Measurements from ENCODE around the gene TUBB4B. TPM values are rescaled to one million over a fixed set of nuclear protein-coding genes. Genes with fewer than 3 reads are reported as not detected.
A peak's percentile ranks its signal among the peaks of the same experiment; 100 is the strongest.

The TUBB4B gene
- total RNA-seq, 5 donors from 2014 or later (not counting 1 experiment from before 2014, with no cell fraction given), result 50.6 to 118 (median 95.3) TPM

DNA sequence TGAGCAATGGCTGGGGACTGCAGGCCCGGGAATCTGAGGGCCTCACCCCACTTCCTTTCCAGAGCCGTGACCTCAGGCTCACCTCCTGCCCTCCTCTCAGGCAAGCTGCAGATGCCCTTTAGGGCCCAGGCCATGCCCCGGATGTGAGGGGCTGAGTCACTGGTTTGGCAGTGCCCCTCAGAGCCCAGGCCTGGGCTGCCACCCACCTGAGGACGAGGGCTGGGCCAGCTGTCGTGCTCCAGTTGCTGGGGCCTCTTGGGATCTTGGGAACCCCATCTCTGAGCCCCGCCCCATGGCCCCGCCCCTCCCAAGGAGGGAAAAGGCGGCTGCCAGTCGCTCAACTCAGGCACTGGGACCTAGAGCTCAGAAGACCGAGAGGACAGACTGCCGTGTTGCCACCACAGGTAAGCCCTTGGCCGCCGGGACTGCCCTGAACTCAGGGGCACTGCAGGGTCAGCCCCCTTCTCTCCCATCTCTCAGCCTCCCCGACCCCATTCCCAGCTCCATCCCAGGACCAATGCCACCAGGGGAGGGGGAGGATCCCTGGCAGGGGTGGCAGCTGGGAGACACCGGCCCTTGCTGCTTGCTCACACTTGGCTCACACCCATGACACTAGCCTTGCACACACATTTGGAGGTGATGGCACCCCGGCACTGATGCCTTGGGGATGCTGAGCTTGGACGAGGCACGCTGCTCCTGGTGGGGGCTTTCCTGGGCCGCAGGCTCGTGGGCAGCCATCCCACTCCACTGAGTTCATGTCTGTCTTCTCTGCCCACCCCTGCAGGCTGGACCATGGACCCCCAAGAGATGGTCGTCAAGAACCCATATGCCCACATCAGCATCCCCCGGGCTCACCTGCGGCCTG is 16.0 kb upstream of the TUBB4B start, which contains the start of gene CYSRT1:
Gene CYSRT1, plus strand, starts transcription at position 345 of the 865 bp plus-strand sequence. Its CDS starts 448 bp downstream, at position 793.
- DNase-seq, result no peak
- ATAC-seq (replicated peaks in 1 of 4), result no peak
- Mint-ChIP-seq H3K27ac (peak within 1 kb of the TSS; percentile 67 to 80), H3K36me3 (no peaks in the 10 kb centered on the region), H3K27me3 (peaks cover 4 to 6% of the 10 kb centered on the region in 2 donors), H3K9me3 (no peaks in the 10 kb centered on the region), H3K4me1 (peaks cover 6 to 8% (median 7%) of the 10 kb centered on the region in 3 donors), H3K4me3 (peak within 1 kb of the TSS; percentile 71 to 80 (median 79))
- 71% methylated on average over 14 of the region's 23 CpGs for WGBS (ENCODE audit: insufficient coverage)
- ChIA-PET POLR2A (interaction anchor here in 1 of 2 donors (1.2 kb wide), 1 partner anchor 16 kb away, joined by 4 read pairs; the partner anchor contains the start of gene TUBB4B), CTCF (interaction anchor here in 1 of 2 donors (1.1 kb wide), 1 partner anchor 129 kb away, joined by 4 read pairs; no protein-coding TSS in a partner anchor)
- peak within 1 kb of the TSS; percentile 71 to 79 for H3K4me3 ChIP-seq (ENCODE audit: control insufficient read depth in 1 of 2, extremely low read depth in 1 of 2, low read length in 1 of 2)
- H3K27ac ChIP-seq (ENCODE audit: low read length), result peak within 1 kb of the TSS; percentile 83
- no peaks in the 10 kb centered on the region for H3K9me3 ChIP-seq
- H3K36me3 ChIP-seq (ENCODE audit: control insufficient read depth in 2 of 2, extremely low read depth in 1 of 2, insufficient read depth in 1 of 2, low read length in 1 of 2), result no peaks in the 10 kb centered on the region
- H3K27me3 ChIP-seq (replicated peaks in 1 of 2; ENCODE audit: control insufficient read depth in 2 of 2, extremely low read depth in 1 of 2, insufficient read depth in 2 of 2, low read length in 1 of 2), result peaks cover 0 to 42% of the 10 kb centered on the region in 2 experiments
- peaks cover 2 to 37% of the 10 kb centered on the region in 2 experiments for H3K4me1 ChIP-seq (ENCODE audit: control insufficient read depth in 1 of 2, extremely low read depth in 1 of 2, insufficient read depth in 2 of 2, low read length in 2 of 2)

DNA sequence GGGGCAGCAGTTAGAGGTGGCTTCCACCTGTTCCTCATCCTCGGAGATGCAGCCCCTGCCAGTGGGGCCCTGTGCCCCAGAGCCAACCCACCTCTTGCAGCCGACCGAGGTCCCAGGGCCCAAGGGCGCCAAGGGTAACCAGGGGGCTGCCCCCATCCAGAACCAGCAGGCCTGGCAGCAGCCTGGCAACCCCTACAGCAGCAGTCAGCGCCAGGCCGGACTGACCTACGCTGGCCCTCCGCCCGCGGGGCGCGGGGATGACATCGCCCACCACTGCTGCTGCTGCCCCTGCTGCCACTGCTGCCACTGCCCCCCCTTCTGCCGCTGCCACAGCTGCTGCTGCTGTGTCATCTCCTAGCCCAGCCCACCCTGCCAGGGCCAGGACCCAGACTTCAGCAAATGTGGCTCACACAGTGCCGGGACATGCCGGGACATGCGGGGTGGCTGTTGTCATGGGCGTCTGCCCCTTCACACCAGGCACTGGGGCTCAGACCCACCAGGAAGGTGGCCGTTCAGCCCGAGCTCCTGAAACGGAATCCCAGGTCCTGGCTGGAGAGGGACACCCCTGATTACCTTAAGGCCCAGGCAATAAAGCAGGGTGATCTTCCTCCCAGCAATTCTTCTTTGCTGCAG is 15.3 kb upstream of the TUBB4B start:
- no peak for DNase-seq
- 85% methylated on average over 19 of the region's 21 CpGs for WGBS (ENCODE audit: insufficient coverage)
- Histone ChIP-seq H3K27ac (ENCODE audit: low read length) (no peak overlapping the region), H3K4me3 (ENCODE audit: control insufficient read depth in 1 of 2, extremely low read depth in 1 of 2, low read length in 1 of 2) (no peak overlapping the region), H3K36me3 (ENCODE audit: control insufficient read depth in 2 of 2, extremely low read depth in 1 of 2, insufficient read depth in 1 of 2, low read length in 1 of 2) (no peaks in the 10 kb centered on the region), H3K27me3 (replicated peaks in 1 of 2; ENCODE audit: control insufficient read depth in 2 of 2, extremely low read depth in 1 of 2, insufficient read depth in 2 of 2, low read length in 1 of 2) (peaks cover 0 to 45% of the 10 kb centered on the region in 2 experiments), H3K9me3 (no peaks in the 10 kb centered on the region), H3K4me1 (ENCODE audit: control insufficient read depth in 1 of 2, extremely low read depth in 1 of 2, insufficient read depth in 2 of 2, low read length in 2 of 2) (peaks cover 2 to 37% of the 10 kb centered on the region in 2 experiments)
- Mint-ChIP-seq H3K36me3 (no peaks in the 10 kb centered on the region), H3K9me3 (no peaks in the 10 kb centered on the region), H3K27me3 (peaks cover 4 to 6% of the 10 kb centered on the region in 2 donors), H3K4me1 (peaks cover 6 to 8% (median 7%) of the 10 kb centered on the region in 3 donors), H3K27ac (no peak overlapping the region), H3K4me3 (no peak overlapping the region)
- POLR2A ChIA-PET, result interaction anchor here in 1 of 2 donors (0.5 to 1.2 kb wide), 2 partner anchors 15 to 175 kb away, joined by 4 to 7 read pairs; partner anchors contain the start of gene TUBB4B
- no peak for ATAC-seq (replicated peaks in 1 of 4)
- CTCF ChIA-PET, result interaction anchor here in 1 of 2 donors (1.1 to 2.5 kb wide), 2 partner anchors 130 to 179 kb away, joined by 4 to 7 read pairs; no protein-coding TSS in a partner anchor

DNA sequence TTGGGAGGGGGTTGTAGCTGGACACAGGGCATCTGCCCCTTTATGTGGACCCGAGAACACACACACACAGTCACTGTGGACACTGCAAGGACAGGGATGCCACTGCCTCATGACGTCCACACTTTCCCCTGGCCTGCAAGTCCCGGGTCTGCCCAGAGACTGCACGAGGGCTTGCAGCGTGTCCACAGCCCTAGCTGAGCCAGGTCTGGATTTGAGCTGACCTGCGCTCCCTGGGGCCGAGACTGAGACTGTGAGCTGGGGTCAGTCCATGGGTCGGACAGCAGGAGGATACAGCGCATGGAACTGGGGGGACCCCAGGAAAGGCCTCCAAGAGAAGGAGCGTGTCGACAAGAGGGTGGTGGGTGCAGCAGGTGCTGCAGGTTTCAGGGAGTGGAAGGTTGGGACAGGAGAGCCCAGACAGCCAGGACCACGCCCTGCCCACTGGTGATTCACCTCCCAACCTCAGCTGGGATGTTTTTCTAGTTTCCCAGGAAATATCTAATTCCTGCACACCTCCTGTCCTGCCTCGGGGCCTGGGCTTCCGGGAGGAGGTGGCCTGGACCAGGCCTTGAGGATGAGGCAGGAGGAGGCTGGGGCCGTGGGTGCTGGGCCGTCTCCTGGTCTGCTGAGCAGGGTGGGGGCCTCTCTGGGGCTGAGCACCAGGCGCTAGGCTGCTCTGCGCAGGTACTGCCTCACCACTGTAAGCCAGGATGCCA is 14.6 kb upstream of the TUBB4B start:
- ChIA-PET CTCF (interaction anchor here in 1 of 2 donors (2.5 kb wide), 1 partner anchor 180 kb away, joined by 7 read pairs; no protein-coding TSS in a partner anchor), POLR2A (no interaction called here)
- WGBS (ENCODE audit: insufficient coverage), result 84% methylated on average over 18 of the region's 18 CpGs
- Histone ChIP-seq H3K27me3 (replicated peaks in 1 of 2; ENCODE audit: control insufficient read depth in 2 of 2, extremely low read depth in 1 of 2, insufficient read depth in 2 of 2, low read length in 1 of 2) (peaks cover 0 to 50% of the 10 kb centered on the region in 2 experiments), H3K27ac (ENCODE audit: low read length) (no peak overlapping the region), H3K36me3 (ENCODE audit: control insufficient read depth in 2 of 2, extremely low read depth in 1 of 2, insufficient read depth in 1 of 2, low read length in 1 of 2) (no peaks in the 10 kb centered on the region), H3K4me1 (ENCODE audit: control insufficient read depth in 1 of 2, extremely low read depth in 1 of 2, insufficient read depth in 2 of 2, low read length in 2 of 2) (peaks cover 2 to 36% of the 10 kb centered on the region in 2 experiments), H3K4me3 (ENCODE audit: control insufficient read depth in 1 of 2, extremely low read depth in 1 of 2, low read length in 1 of 2) (no peak overlapping the region), H3K9me3 (no peaks in the 10 kb centered on the region)
- Mint-ChIP-seq H3K27me3 (peaks cover 4 to 10% of the 10 kb centered on the region in 2 donors), H3K36me3 (no peaks in the 10 kb centered on the region), H3K4me1 (peaks cover 6 to 8% (median 7%) of the 10 kb centered on the region in 3 donors), H3K4me3 (no peak overlapping the region), H3K27ac (no peak overlapping the region), H3K9me3 (no peaks in the 10 kb centered on the region)
- DNase-seq (no peak), ATAC-seq (replicated peaks in 1 of 4) (no peak)

DNA sequence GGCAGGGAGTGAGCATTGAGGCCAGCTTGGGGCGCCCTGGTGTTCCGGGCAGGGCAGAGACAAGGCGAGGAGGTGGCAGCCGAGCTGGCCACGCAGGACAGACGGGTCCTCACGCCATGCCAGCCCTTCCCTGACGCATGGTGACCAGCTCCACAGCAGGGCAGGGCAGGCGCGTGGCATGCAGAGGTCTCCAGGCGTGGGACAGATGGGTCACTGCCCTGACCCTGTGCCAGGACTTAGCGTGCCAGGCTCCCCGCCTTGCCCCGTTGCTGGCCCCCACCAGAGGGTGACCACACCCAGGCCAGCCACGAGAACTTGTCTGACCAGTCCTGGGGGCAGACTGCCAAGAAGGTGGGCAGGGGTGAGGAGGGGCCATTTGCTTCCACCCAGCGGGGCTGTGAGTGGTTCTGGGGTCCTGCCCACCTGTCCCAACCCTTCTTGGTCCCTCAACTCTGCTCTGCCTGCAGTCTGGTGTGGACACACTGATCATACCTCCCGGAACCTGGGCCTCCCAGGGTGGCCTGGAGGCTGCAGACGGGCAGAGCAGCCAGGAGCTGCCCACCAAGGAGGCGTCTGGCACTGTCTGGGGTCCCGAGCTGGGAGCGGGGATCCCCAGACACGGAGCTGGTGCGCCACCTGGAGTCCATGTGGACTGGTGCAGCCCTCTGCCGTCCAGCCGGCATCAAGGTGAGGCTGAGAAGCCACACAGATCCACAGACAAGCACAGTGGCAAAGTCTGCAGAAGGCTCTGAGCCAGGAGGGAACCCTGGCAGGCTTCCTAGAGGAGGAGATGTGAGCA is 13.8 kb upstream of the TUBB4B start, which contains the start of gene RNF224:
Gene RNF224, plus strand, starts transcription at position 449 of the 799 bp plus-strand sequence. CDS start 834 bp downstream, outside the sequence.
- WGBS (ENCODE audit: insufficient coverage), result 52% methylated on average over 24 of the region's 25 CpGs
- Mint-ChIP-seq H3K36me3 (no peaks in the 10 kb centered on the region), H3K9me3 (no peaks in the 10 kb centered on the region), H3K4me1 (peaks cover 6 to 8% (median 7%) of the 10 kb centered on the region in 3 donors), H3K27ac (no peak within 1 kb of the TSS), H3K27me3 (peaks cover 4 to 12% of the 10 kb centered on the region in 2 donors), H3K4me3 (no peak within 1 kb of the TSS)
- H3K27me3 ChIP-seq (replicated peaks in 1 of 2; ENCODE audit: control insufficient read depth in 2 of 2, extremely low read depth in 1 of 2, insufficient read depth in 2 of 2, low read length in 1 of 2), result peaks cover 0 to 57% of the 10 kb centered on the region in 2 experiments
- DNase-seq, result peak; percentile 48 to 89 (median 74)
- H3K27ac ChIP-seq (ENCODE audit: low read length), result no peak within 1 kb of the TSS
- no peak within 1 kb of the TSS for H3K4me3 ChIP-seq (ENCODE audit: control insufficient read depth in 1 of 2, extremely low read depth in 1 of 2, low read length in 1 of 2)
- peak; percentile 28 to 44 (median 32) for ATAC-seq (replicated peaks in 1 of 4)
- ChIA-PET POLR2A (no interaction called here), CTCF (interaction anchor here in 1 of 2 donors (0.7 to 2.5 kb wide), 3 partner anchors 12 to 181 kb away, joined by 3 to 8 read pairs (median 7); no protein-coding TSS in a partner anchor)
- H3K36me3 ChIP-seq (ENCODE audit: control insufficient read depth in 2 of 2, extremely low read depth in 1 of 2, insufficient read depth in 1 of 2, low read length in 1 of 2), result no peaks in the 10 kb centered on the region
- no peaks in the 10 kb centered on the region for H3K9me3 ChIP-seq
- H3K4me1 ChIP-seq (ENCODE audit: control insufficient read depth in 1 of 2, extremely low read depth in 1 of 2, insufficient read depth in 2 of 2, low read length in 2 of 2), result peaks cover 2 to 32% of the 10 kb centered on the region in 2 experiments

DNA sequence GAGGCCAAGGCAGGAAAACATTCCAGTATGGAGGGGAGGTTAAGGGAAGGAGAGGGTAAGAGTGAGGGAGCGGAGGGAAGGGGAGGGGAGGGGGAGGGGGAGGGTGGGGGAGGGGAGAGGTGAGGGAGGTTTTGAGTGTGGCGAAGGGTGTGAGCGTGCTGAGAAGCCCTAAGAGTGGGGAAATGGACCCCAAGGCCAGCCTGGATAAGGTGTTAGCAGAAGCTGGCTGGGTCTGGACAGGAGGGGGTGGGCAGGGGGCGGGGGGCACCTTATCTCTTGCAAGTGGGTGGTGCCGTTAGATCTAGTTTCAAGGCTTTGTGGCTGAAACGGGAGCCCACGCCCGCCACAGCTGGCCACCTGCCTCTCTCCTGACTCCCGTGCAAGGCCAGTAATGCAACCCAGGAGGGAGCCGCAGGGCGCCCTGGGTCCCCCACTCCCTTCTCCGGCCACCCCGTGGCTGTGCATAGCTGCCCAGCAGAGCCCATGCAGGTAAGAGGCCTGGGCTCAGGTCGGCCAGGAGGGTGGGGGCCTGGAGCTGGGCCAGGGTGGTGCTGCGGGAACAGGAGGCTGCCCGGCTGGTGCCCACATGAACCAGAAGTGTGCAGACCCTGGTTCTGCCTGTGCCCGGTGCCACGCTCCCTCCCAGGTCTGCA is 13.1 kb upstream of the TUBB4B start:
- no peak overlapping the region for H3K4me3 ChIP-seq (ENCODE audit: control insufficient read depth in 1 of 2, extremely low read depth in 1 of 2, low read length in 1 of 2)
- no peak overlapping the region for H3K4me3 Mint-ChIP-seq
- H3K9me3 ChIP-seq, result no peaks in the 10 kb centered on the region
- peaks cover 4 to 12% of the 10 kb centered on the region in 2 donors for H3K27me3 Mint-ChIP-seq
- H3K27ac Mint-ChIP-seq, result no peak overlapping the region
- DNase-seq (no peak), ATAC-seq (replicated peaks in 1 of 4) (no peak)
- no peaks in the 10 kb centered on the region for H3K36me3 ChIP-seq (ENCODE audit: control insufficient read depth in 2 of 2, extremely low read depth in 1 of 2, insufficient read depth in 1 of 2, low read length in 1 of 2)
- H3K9me3 Mint-ChIP-seq, result no peaks in the 10 kb centered on the region
- ChIA-PET POLR2A (no interaction called here), CTCF (interaction anchor here in 1 of 2 donors (1.7 to 2.5 kb wide), 2 partner anchors 132 to 181 kb away, joined by 7 to 8 read pairs; no protein-coding TSS in a partner anchor)
- H3K4me1 Mint-ChIP-seq, result peaks cover 6% of the 10 kb centered on the region in 3 donors
- WGBS (ENCODE audit: insufficient coverage), result 41% methylated on average over 14 of the region's 18 CpGs
- no peaks in the 10 kb centered on the region for H3K36me3 Mint-ChIP-seq
- peaks cover 0 to 24% of the 10 kb centered on the region in 2 experiments for H3K4me1 ChIP-seq (ENCODE audit: control insufficient read depth in 1 of 2, extremely low read depth in 1 of 2, insufficient read depth in 2 of 2, low read length in 2 of 2)
- H3K27me3 ChIP-seq (replicated peaks in 1 of 2; ENCODE audit: control insufficient read depth in 2 of 2, extremely low read depth in 1 of 2, insufficient read depth in 2 of 2, low read length in 1 of 2), result peaks cover 0 to 62% of the 10 kb centered on the region in 2 experiments
- no peak overlapping the region for H3K27ac ChIP-seq (ENCODE audit: low read length)
